ENCODE data around the gene XKR8.
"Not testable (repeated sequence)": the region's sequence is repeated elsewhere in the genome, so short reads cannot be mapped to it uniquely, and the experiment has no call there.

XKR8 gene

DNA sequence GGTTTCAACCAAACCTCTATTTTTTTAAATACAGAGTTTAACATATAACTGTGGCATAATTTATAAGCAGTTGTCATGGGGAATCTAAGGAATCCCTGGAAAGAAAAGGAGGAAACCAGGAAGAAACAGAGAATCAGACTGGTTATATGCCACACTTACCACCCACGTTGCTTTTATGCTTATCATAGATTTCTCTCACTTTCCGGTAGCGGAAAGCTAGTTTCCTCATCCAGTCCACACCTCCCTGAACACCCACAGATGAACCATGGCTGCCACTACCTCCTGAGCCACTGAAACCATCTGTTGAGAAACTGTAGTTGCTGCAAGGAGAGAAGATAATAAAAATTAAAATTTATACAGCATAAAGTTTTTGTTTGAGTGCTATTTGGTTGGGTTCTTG, 33.5 kb downstream of the XKR8 start:
- no peak for DNase-seq

DNA sequence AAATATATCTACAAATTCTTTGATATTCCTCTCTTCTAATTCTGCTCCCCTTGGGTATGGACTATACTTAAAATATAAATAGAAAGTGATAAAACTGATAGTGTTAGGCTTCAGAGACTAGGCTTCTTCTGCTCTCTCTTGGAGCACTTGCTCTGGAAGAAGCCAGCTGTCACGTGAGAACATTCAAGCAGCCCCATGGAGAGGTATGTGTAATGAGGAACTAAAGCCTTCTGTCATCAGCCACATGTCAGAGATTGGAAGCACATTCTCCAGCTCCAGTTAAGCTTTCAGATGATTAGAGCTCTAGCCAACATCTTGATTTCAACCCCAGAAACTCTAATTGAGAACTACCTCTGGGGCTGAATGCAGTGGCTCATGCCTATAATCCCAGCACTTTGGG, 34.3 kb downstream of the XKR8 start:
- no peak for DNase-seq

DNA sequence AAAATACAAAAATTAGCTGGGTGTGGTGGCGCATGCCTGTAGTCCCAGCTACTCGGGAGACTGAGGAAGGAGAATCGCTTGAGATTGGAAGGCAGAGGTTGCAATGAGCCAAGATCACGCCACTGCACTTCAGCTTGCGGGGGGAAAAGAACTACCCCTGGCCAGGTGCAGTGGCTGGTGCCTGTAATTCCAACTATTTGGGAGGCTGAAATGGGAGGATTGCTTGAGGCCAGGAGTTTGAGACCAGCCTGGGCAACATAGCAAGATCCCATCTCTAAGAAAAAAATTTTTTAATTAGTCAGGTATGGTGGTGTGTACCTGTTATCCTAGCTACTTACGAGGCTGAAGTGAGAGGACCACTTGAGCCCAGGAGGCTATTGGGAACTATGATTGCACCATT, 34.8 kb downstream of the XKR8 start:
- DNase-seq = not testable (repeated sequence)

DNA sequence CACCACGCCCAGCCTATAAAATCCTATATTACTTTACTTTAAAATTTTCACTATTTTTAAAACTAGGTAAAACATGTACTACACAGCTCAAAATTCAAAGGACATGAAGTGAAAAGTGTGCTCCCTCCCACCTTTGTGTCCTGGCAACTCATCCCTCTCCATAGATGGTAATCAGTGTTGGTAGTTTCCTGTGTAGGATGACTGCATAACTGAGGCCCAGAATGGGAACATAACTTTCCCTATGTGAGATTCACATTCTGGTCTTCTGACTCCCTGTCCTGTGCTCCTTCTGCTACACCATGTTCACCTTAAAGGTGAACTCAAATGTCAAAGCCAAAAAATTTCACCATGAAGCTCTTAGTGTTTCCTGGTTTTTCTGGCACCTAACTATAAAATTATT, 39.3 kb downstream of the XKR8 start:
- no peak for DNase-seq

DNA sequence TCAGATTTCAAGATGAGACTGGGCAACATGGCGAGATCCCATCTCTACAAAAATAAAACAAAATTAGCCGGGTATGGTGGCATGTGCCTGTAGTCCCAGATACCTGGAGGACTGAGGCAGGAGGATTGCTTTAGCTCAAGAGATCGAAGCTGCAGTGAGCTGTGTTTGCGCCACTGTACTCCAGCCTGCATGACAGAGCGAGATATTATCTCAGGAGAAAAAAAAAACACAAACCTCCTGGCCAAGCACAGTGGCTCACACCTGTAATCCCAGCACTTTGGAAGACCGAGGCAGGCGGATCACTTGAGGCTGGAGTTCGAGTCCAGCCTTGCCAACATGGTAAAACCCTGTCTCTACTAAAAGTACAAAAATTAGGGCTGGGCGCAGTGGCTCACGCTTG, 42.8 kb downstream of the XKR8 start:
- DNase-seq = no peak

DNA sequence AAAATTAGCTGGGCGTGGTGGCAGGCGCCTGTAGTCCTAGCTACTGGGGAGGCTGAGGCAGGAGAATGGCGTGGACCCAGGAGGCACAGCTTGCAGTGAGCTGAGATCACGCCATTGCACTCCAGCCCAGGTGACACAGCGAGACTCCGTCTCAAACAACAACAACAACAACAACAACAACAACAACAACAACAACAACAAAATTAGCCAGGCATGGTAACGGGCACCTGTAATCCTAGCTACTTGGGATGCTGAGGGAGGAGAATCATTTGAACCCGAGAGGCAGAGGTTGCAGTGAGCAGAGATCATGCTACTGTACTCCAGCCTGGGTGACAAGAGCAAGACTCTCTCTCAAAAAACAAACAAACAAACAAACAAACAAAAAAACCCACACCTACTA, 43.3 kb downstream of the XKR8 start:
- DNase-seq = not testable (repeated sequence)

DNA sequence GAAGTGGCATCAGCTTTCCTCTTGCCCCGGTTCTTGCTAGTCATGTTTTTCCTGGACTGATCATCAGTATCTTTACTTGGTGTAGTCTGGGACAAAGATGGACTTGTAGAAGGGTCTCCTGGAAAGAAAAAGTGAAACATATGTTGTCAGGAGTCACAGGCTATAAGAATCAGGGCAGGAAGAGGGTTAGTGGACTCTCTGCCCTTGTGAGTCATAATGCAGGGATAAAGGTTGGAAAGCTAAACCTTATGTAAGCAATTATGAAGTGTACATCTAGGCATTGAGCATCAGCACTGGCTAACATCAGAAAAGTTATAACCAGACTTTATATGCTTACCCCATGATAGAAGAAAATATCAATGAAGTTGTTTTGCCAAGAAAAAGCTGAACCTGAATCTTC, 51.2 kb downstream of the XKR8 start:
- no peak for DNase-seq

Data from T-helper 9 cell (primary cell).